ENCODE results near the gene FAM89B. TPM values are rescaled to one million over a fixed set of nuclear protein-coding genes. Genes with fewer than 3 reads are reported as not detected.

The FAM89B gene
- polyA plus RNA-seq, 1 donor: 25.9 TPM

DNA sequence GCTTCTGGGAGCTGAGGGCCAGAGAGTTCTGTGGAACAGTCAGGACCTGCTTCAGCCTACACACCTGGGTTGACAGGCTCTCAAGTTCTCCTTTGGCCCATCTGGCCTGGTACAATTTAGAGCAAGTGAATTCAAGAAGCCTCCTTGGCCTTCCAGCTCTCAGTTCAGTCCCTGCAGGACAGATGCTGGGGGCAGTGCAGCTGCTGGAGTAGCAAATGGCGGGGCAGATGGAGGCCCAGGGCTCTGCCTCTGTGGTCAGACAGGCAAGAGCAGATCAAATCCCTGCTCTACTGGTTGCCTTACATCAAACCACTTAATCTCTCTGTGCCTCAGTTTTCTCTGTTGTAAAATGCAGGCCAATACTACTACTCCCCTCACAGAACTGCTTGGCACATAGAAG is 31.9 kb downstream of the FAM89B start:
- Histone ChIP-seq H3K9me3 (ENCODE audit: control insufficient read depth, low read depth, low read length) (peaks cover 4% of the 10 kb centered on the region), H3K36me3 (ENCODE audit: control insufficient read depth, insufficient read depth, low read length) (peaks cover 72% of the 10 kb centered on the region), H3K4me1 (ENCODE audit: control insufficient read depth, insufficient read depth, low read length) (peaks cover 11% of the 10 kb centered on the region), H3K4me3 (ENCODE audit: low read length) (no peak overlapping the region), H3K27me3 (ENCODE audit: control insufficient read depth, insufficient read depth, low read length) (no peaks in the 10 kb centered on the region), H3K27ac (ENCODE audit: low read length) (no peak overlapping the region)
- no CpG with 5 or more reads among the region's 1 CpG for WGBS (ENCODE audit: insufficient coverage, low lambda C conversion rate)
- no peak for DNase-seq

GRCh38 chr11:65606876-65607613 is 34.7 kb downstream of the FAM89B start:
- Histone ChIP-seq H3K4me3 (ENCODE audit: low read length) (no peak overlapping the region), H3K9me3 (ENCODE audit: control insufficient read depth, low read depth, low read length) (peaks cover 4% of the 10 kb centered on the region), H3K27me3 (ENCODE audit: control insufficient read depth, insufficient read depth, low read length) (no peaks in the 10 kb centered on the region), H3K27ac (ENCODE audit: low read length) (no peak overlapping the region), H3K4me1 (ENCODE audit: control insufficient read depth, insufficient read depth, low read length) (peaks cover 31% of the 10 kb centered on the region), H3K36me3 (ENCODE audit: control insufficient read depth, insufficient read depth, low read length) (peaks cover 87% of the 10 kb centered on the region)
- 20% methylated on average over 1 of the region's 67 CpGs for WGBS (ENCODE audit: insufficient coverage, low lambda C conversion rate)
- DNase-seq: peak; percentile 89 to 92

- H3K4me3 ChIP-seq (ENCODE audit: low read length): no peak overlapping the region
- peaks cover 4% of the 10 kb centered on the region for H3K9me3 ChIP-seq (ENCODE audit: control insufficient read depth, low read depth, low read length)
- no peak overlapping the region for H3K27ac ChIP-seq (ENCODE audit: low read length)
- H3K4me1 ChIP-seq (ENCODE audit: control insufficient read depth, insufficient read depth, low read length): peaks cover 37% of the 10 kb centered on the region
- no peak for DNase-seq
- H3K27me3 ChIP-seq (ENCODE audit: control insufficient read depth, insufficient read depth, low read length): no peaks in the 10 kb centered on the region
- no CpG with 5 or more reads among the region's 37 CpGs for WGBS (ENCODE audit: insufficient coverage, low lambda C conversion rate)
- H3K36me3 ChIP-seq (ENCODE audit: control insufficient read depth, insufficient read depth, low read length): peaks cover 86% of the 10 kb centered on the region
These were observed 35.5 kb downstream of the FAM89B start for GRCh38 chr11:65607614-65608426.

- H3K9me3 ChIP-seq (ENCODE audit: control insufficient read depth, low read depth, low read length): peaks cover 4% of the 10 kb centered on the region
- no peak overlapping the region for H3K27ac ChIP-seq (ENCODE audit: low read length)
- no peak for DNase-seq
- no peak overlapping the region for H3K4me3 ChIP-seq (ENCODE audit: low read length)
- peaks cover 75% of the 10 kb centered on the region for H3K36me3 ChIP-seq (ENCODE audit: control insufficient read depth, insufficient read depth, low read length)
- WGBS (ENCODE audit: insufficient coverage, low lambda C conversion rate): no CpG with 5 or more reads among the region's 3 CpGs
- peaks cover 45% of the 10 kb centered on the region for H3K4me1 ChIP-seq (ENCODE audit: control insufficient read depth, insufficient read depth, low read length)
- no peaks in the 10 kb centered on the region for H3K27me3 ChIP-seq (ENCODE audit: control insufficient read depth, insufficient read depth, low read length)
These were observed 36.9 kb downstream of the FAM89B start for GRCh38 chr11:65609229-65609628.

- Histone ChIP-seq H3K4me3 (ENCODE audit: low read length) (no peak overlapping the region), H3K9me3 (ENCODE audit: control insufficient read depth, low read depth, low read length) (peaks cover 4% of the 10 kb centered on the region), H3K36me3 (ENCODE audit: control insufficient read depth, insufficient read depth, low read length) (peaks cover 71% of the 10 kb centered on the region), H3K4me1 (ENCODE audit: control insufficient read depth, insufficient read depth, low read length) (peaks cover 45% of the 10 kb centered on the region), H3K27ac (ENCODE audit: low read length) (no peak overlapping the region), H3K27me3 (ENCODE audit: control insufficient read depth, insufficient read depth, low read length) (no peaks in the 10 kb centered on the region)
- no peak for DNase-seq
- no CpG with 5 or more reads among the region's 5 CpGs for WGBS (ENCODE audit: insufficient coverage, low lambda C conversion rate)
These were observed 37.3 kb downstream of the FAM89B start for GRCh38 chr11:65609665-65610064.

DNA sequence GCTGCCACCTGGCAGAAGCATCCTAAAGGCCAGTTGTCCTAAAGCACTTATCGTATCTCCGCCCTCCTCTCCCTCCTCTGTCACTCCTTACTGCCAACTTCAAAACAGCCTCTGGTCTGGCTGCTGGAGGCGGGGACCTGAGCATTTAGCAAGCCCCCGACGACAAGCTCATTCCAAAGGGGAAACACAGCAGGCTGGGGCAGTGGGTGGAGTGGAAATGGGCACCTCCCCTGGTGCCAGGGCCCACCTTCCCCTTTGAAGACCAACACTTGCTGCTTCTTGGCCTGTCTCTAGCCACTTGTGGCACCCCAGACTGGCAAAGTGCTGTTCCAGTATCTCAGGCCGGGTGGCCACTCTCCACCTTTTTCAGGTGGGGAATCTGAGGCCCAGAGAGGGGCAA is 38.1 kb downstream of the FAM89B start:
- no CpG with 5 or more reads among the region's 6 CpGs for WGBS (ENCODE audit: insufficient coverage, low lambda C conversion rate)
- Histone ChIP-seq H3K9me3 (ENCODE audit: control insufficient read depth, low read depth, low read length) (peaks cover 4% of the 10 kb centered on the region), H3K4me1 (ENCODE audit: control insufficient read depth, insufficient read depth, low read length) (peaks cover 45% of the 10 kb centered on the region), H3K36me3 (ENCODE audit: control insufficient read depth, insufficient read depth, low read length) (peaks cover 63% of the 10 kb centered on the region), H3K27ac (ENCODE audit: low read length) (no peak overlapping the region), H3K27me3 (ENCODE audit: control insufficient read depth, insufficient read depth, low read length) (no peaks in the 10 kb centered on the region), H3K4me3 (ENCODE audit: low read length) (no peak overlapping the region)
- no peak for DNase-seq

GRCh38 chr11:65611028-65611757 is 38.9 kb downstream of the FAM89B start:
- DNase-seq: no peak
- Histone ChIP-seq H3K27ac (ENCODE audit: low read length) (no peak overlapping the region), H3K27me3 (ENCODE audit: control insufficient read depth, insufficient read depth, low read length) (no peaks in the 10 kb centered on the region), H3K9me3 (ENCODE audit: control insufficient read depth, low read depth, low read length) (peaks cover 4% of the 10 kb centered on the region), H3K4me1 (ENCODE audit: control insufficient read depth, insufficient read depth, low read length) (peaks cover 45% of the 10 kb centered on the region), H3K36me3 (ENCODE audit: control insufficient read depth, insufficient read depth, low read length) (peaks cover 56% of the 10 kb centered on the region), H3K4me3 (ENCODE audit: low read length) (peak overlapping the region; percentile 98)
- WGBS (ENCODE audit: insufficient coverage, low lambda C conversion rate): no CpG with 5 or more reads among the region's 10 CpGs

DNA sequence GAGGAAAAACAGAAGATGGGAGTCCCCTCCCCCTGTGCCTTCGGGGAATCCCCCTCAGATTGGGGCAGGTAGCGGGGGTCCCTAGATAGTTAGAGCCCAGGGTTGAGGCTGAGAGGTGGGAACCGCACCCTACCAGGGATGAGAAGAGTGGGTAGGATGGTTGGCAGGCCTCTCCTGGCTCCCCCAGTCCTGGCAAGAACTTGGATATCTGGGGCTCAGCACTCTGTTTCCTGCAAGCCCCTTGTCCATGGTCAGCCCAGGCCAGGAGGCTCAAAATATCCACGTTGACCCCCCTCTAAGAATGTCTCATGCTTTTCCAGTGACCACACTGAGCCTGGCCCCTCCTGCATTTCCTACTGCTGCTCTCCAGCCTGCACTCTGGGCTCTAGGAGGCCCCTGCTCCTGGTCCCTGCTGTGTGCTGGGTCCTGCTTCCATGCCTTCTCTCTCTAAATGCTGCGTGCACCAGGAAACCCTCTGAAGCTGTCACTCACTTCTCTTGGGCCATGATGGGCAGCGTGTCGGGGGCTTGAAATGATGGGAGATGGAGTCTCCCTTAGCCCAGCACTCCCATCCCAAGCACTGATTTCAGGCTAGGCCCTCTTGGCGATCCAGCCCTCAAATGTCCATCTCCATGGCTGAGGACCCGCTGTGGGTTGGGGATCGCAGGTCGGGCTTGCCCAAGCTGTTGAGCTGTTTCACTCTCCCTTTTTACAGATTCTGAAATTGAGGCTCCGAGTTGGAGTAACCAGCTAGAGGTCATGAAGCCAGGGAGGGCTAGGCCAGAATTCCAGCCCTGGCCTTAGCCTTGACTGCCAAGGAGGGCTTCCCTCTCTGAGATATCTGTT is 39.6 kb downstream of the FAM89B start:
- no peak overlapping the region for H3K27ac ChIP-seq (ENCODE audit: low read length)
- peaks cover 4% of the 10 kb centered on the region for H3K9me3 ChIP-seq (ENCODE audit: control insufficient read depth, low read depth, low read length)
- no peaks in the 10 kb centered on the region for H3K27me3 ChIP-seq (ENCODE audit: control insufficient read depth, insufficient read depth, low read length)
- peak overlapping the region; percentile 98 for H3K4me3 ChIP-seq (ENCODE audit: low read length)
- WGBS (ENCODE audit: insufficient coverage, low lambda C conversion rate): no CpG with 5 or more reads among the region's 12 CpGs
- H3K4me1 ChIP-seq (ENCODE audit: control insufficient read depth, insufficient read depth, low read length): peaks cover 50% of the 10 kb centered on the region
- no peak for DNase-seq
- peaks cover 50% of the 10 kb centered on the region for H3K36me3 ChIP-seq (ENCODE audit: control insufficient read depth, insufficient read depth, low read length)

DNA sequence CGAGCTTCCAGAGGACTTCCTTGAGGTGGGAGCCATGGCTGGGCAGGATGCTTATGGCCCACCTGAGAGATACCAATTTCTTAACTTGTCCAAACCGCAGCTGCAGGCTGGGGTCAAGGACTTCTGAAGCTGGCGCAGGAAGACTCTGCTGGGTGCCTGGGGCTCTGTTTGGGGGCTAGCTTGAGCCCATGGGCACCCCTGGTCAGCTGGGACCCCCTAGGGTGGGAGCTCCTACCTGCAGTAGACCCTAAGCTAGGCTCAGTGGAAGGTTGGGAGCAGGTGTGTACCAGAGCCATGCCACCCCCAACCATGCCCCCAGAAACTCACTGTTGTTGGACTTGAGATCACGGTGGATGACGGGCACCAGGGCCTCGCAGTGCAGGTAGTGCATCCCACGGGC is 40.4 kb downstream of the FAM89B start:
- no CpG with 5 or more reads among the region's 7 CpGs for WGBS (ENCODE audit: insufficient coverage, low lambda C conversion rate)
- Histone ChIP-seq H3K4me3 (ENCODE audit: low read length) (peak overlapping the region; percentile 98), H3K27ac (ENCODE audit: low read length) (no peak overlapping the region), H3K27me3 (ENCODE audit: control insufficient read depth, insufficient read depth, low read length) (no peaks in the 10 kb centered on the region), H3K36me3 (ENCODE audit: control insufficient read depth, insufficient read depth, low read length) (peaks cover 52% of the 10 kb centered on the region), H3K9me3 (ENCODE audit: control insufficient read depth, low read depth, low read length) (no peaks in the 10 kb centered on the region), H3K4me1 (ENCODE audit: control insufficient read depth, insufficient read depth, low read length) (peaks cover 51% of the 10 kb centered on the region)
- no peak for DNase-seq

Measured in large intestine (tissue), 3 donors.